ENCODE data around the gene LUC7L3. TPM values are rescaled to one million over a fixed set of nuclear protein-coding genes. Genes with fewer than 3 reads are reported as not detected.

Gene LUC7L3
- total RNA-seq, 1 experiment from 2014 or later: 184 TPM

DNA sequence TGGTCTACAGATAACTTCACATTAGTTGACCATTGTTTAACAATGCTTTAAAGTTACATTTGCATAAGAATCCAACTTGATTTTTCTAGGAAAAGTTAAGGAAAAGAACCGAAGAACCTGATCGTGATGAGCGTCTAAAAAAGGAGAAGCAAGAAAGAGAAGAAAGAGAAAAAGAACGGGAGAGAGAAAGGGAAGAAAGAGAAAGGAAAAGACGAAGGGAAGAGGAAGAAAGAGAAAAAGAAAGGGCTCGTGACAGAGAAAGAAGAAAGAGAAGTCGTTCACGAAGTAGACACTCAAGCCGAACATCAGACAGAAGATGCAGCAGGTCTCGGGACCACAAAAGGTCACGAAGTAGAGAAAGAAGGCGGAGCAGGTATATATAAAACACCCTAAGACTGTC is 26.2 kb downstream of the LUC7L3 start:
- ChIA-PET POLR2A (no interaction called here), CTCF (no interaction called here), RAD21 (ENCODE audit: low non-redundant PET in 1 of 2, low total read pairs in 2 of 2, uncharacterized antibody in 2 of 2, unreplicated experiment in 2 of 2) (no interaction called here)
- intact Hi-C loops (cut with micrococcal nuclease): no loop called here
- no TSS peak for BruUV-seq (replicated peaks)
- Histone ChIP-seq H3K9me3 (ENCODE audit: control insufficient read depth in 1 of 2, insufficient read depth in 1 of 2, low read depth in 1 of 2, low read length in 2 of 2) (no peaks in the 10 kb centered on the region), H3K4me3 (replicated peaks in 1 of 2; ENCODE audit: low read depth in 1 of 2, low read length in 2 of 2) (no peak overlapping the region), H2AFZ (ENCODE audit: low read depth, low read length, poor library complexity, severe bottlenecking) (no peak overlapping the region), H3K4me2 (ENCODE audit: low read length) (no peak overlapping the region), H3K36me3 (ENCODE audit: control insufficient read depth in 1 of 2, insufficient read depth in 2 of 2, low read length in 2 of 2) (peaks cover 91 to 97% of the 10 kb centered on the region in 2 experiments), H3K27me3 (ENCODE audit: insufficient read depth, low read length) (no peaks in the 10 kb centered on the region), H3K9me2 (ENCODE audit: insufficient read depth) (no peaks in the 10 kb centered on the region), H3K79me2 (ENCODE audit: insufficient read depth, low read length) (peaks cover 96% of the 10 kb centered on the region), H3K9ac (ENCODE audit: low read length) (no peak overlapping the region), H4K20me1 (ENCODE audit: insufficient read depth) (peaks cover 17% of the 10 kb centered on the region; the same call in 1 of the 2 replicates), H3K27ac (ENCODE audit: low read depth, low read length) (no peak overlapping the region), H3K4me1 (ENCODE audit: control insufficient read depth in 1 of 2, insufficient read depth in 2 of 2, low read length in 2 of 2) (no peaks in the 10 kb centered on the region)
- TF ChIP-seq POLR2AphosphoS5 (IDR thresholded peaks at IDR 0.05; ENCODE audit: low read depth, low read length): no peak
- TF ChIP-seq ZNF274 (IDR thresholded peaks at IDR 0.05; ENCODE audit: low read depth, low read length): no peak
- TF ChIP-seq CEBPB (IDR thresholded peaks at IDR 0.05; ENCODE audit: low read depth): no peak
- TF ChIP-seq, protein P1, sequence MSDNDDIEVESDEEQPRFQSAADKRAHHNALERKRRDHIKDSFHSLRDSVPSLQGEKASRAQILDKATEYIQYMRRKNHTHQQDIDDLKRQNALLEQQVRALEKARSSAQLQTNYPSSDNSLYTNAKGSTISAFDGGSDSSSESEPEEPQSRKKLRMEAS (IDR thresholded peaks at IDR 0.05): no peak
- TF ChIP-seq, protein P2, sequence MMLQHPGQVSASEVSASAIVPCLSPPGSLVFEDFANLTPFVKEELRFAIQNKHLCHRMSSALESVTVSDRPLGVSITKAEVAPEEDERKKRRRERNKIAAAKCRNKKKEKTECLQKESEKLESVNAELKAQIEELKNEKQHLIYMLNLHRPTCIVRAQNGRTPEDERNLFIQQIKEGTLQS (IDR thresholded peaks at IDR 0.05): no peak
- TF ChIP-seq TCF7L2 (IDR thresholded peaks at IDR 0.05; ENCODE audit: borderline replicate concordance, extremely low read depth, insufficient read depth, insufficient read length): no peak
- TF ChIP-seq SP1 (IDR thresholded peaks at IDR 0.05; ENCODE audit: low read depth): no peak
- no peak for TF ChIP-seq SRF (IDR thresholded peaks at IDR 0.05; ENCODE audit: low read depth)
- no peak for TF ChIP-seq POLR2A (IDR thresholded peaks at IDR 0.05; ENCODE audit: borderline replicate concordance, extremely low read depth, insufficient read depth, insufficient read length)
- no peak for TF ChIP-seq EZH2 (IDR thresholded peaks at IDR 0.05)
- TF ChIP-seq SIN3A (IDR thresholded peaks at IDR 0.05; ENCODE audit: low read depth): no peak
- TF ChIP-seq, protein P3, sequence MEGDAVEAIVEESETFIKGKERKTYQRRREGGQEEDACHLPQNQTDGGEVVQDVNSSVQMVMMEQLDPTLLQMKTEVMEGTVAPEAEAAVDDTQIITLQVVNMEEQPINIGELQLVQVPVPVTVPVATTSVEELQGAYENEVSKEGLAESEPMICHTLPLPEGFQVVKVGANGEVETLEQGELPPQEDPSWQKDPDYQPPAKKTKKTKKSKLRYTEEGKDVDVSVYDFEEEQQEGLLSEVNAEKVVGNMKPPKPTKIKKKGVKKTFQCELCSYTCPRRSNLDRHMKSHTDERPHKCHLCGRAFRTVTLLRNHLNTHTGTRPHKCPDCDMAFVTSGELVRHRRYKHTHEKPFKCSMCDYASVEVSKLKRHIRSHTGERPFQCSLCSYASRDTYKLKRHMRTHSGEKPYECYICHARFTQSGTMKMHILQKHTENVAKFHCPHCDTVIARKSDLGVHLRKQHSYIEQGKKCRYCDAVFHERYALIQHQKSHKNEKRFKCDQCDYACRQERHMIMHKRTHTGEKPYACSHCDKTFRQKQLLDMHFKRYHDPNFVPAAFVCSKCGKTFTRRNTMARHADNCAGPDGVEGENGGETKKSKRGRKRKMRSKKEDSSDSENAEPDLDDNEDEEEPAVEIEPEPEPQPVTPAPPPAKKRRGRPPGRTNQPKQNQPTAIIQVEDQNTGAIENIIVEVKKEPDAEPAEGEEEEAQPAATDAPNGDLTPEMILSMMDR (IDR thresholded peaks at IDR 0.05 in 2 of 3, conservative IDR thresholded peaks at IDR 0.05 in 1 of 3; ENCODE audit: borderline replicate concordance in 1 of 3, insufficient read depth in 1 of 3, low read depth in 2 of 3, low read length in 2 of 3): no peak
- TF ChIP-seq ELF1 (IDR thresholded peaks at IDR 0.05; ENCODE audit: borderline replicate concordance, low read depth): no peak
- TF ChIP-seq RAD21 (IDR thresholded peaks at IDR 0.05; ENCODE audit: low read depth): no peak
- no peak for TF ChIP-seq YY1 (IDR thresholded peaks at IDR 0.05; ENCODE audit: extremely low read depth, insufficient replicate concordance, low read depth, low read length)
- TF ChIP-seq FOSL1 (IDR thresholded peaks at IDR 0.05; ENCODE audit: low read depth): no peak
- TF ChIP-seq EGR1 (IDR thresholded peaks at IDR 0.05; ENCODE audit: low read depth): no peak
- DNase-seq (ENCODE audit: low read depth, low spot score) (no peak), ATAC-seq (no peak)
